GM21619 (cell line): ENCODE data around the gene TIE1.

Source experiments
- ATAC-seq: cut with Tn5 transposase; IDR thresholded peaks from one replicate; pipeline ENCODE4 v1.9.1; 2021; ENCODE audit not compliant: unreplicated experiment

Gene TIE1

DNA sequence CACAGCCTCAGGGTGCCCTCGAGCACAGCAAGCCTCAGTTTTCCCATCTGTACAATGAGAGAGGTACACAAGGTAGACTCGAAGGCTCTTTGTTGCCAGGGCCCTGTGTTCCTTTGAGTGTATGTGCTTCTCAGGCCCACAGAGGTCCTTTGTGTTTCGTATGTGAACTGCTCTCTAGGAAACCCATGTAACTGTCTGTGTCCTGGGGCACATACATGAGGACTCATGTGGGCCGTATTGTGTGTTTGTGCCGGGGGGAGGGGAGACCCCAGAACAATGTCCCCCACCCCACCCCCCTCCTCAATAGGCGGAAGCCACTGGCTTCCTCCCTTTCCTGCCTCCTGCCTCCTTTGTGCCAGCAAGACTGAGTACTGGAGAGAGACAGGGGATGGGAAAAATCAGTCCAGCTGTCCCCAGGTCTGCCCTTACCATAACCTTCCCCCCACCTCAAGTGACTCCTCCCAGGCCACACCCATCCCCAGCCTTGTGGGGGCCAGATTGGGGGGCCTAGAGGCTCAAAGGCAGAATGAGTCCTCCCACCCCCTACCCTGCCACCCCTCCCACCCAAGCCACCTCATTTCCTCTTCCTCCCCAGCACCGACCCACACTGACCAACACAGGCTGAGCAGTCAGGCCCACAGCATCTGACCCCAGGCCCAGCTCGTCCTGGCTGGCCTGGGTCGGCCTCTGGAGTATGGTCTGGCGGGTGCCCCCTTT lies at the start of gene TIE1:
Gene TIE1, plus strand, starts transcription at position 605 of the 717 bp plus-strand sequence. Its CDS starts 90 bp downstream, at position 695.
- ATAC-seq, result no peak

DNA sequence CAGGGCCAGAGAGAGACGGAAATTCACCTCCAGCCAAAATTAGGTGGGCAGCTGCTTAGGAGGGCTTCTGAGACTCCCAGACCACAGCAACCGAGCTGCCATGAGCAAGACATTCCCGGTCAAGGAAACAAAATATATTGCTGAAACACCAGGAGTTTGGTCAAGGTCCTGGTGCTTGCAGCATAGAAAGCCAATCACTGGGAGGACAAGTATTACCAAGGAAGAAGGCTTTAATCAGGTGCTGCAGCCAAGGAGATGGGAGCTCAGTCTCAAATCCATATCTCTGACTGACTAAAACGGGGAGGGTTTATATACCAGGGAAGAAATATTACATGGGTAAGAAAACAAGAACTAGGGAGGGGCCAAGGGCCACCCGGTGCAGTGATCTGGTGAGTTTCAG lies 49.8 kb upstream of the TIE1 start:
- ATAC-seq, result no peak

DNA sequence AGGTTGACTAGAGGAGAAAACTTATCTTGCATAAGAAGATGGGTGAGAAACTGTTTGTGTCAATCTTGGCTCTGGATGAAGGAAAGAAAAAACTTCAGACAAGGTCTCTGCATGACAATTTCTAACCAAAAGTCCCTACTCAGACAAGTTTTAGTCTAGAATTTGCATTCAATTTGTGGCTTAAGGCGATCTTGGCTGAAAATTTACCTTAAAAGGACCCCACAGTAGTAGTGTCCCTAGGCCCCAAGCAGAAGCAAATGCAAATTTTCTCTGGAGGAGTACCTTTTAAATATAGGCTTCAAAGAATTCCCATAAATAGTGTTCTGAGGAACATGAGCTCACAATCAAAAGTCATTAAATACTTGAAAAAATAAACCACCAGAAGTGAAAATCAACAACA lies 48.6 kb upstream of the TIE1 start:
- ATAC-seq, result no peak

DNA sequence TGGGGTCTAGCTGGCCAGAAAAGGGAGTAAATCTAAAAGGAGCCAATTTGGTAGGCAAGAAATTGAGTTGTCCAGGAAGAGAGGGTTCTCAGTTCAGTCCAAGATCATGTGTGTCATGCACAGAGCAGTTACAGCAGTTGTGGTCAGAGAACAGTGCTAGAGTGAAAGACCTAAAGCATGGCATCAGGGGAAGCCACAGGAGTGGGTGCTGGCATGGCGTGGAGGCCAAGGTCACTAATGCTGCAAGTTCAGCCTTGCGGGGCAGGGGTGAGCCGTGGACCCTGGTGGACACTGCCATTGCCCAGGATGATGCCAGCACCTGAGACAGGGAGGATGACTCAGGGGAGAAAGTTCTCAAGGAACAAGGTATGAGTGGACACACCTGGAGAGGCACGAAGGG lies 47.6 kb upstream of the TIE1 start:
- no peak for ATAC-seq

DNA sequence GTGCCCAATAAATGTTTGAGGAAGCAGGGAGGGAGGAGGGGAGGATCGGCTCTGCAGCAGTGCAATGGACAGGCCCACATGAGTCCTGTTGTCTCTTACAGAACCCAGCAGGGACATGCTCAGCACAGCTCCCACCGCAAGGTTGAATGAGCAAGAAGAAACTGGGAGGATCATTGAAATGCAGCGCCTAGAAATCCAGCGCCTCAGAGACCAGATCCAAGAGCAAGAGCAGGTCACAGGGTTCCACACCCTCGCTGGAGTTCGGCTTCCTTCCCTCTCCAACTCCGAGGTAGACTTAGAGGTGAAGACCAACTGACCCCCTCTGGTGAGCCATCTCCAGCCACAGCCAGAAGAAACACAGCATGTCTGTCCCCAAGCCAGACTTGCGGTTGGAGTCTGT lies 46.9 kb upstream of the TIE1 start:
- ATAC-seq, result no peak

DNA sequence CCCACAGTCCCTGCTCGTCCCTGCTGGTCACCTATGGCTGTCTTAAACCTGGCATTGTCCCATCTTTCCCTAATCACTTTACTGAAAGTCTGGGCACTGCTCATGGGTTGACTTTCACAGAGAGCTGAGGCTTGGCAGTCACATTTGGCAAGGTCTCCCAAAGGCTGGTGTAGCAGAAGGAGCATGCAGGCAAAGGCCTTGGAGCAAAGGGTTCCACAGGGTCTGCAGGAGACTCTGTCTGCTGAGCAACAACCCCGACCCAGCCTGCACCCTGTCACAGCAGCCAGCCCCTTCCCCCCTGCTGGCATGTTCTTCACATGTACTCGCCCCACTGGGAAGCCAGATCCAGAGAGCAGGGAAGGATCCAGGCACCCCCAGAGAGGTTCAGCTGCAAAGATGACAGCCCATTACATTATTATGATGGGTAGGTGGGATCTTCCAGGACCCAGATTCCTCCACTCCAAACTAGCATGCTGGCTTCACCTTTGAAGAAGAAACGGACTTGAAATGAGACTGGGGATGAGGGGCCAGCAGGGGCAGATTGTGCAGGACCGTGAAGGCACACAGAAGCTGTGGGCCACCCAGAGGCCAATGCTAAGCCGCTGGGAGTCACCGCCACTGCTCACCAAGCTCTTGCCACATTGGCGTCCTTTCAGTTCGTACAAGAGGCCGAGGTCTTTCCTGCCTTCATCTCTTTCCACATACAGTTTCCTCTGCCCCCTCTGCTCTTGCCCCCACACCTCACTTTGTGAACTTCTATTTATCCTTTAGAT lies 45.2 kb upstream of the TIE1 start:
- no peak for ATAC-seq

DNA sequence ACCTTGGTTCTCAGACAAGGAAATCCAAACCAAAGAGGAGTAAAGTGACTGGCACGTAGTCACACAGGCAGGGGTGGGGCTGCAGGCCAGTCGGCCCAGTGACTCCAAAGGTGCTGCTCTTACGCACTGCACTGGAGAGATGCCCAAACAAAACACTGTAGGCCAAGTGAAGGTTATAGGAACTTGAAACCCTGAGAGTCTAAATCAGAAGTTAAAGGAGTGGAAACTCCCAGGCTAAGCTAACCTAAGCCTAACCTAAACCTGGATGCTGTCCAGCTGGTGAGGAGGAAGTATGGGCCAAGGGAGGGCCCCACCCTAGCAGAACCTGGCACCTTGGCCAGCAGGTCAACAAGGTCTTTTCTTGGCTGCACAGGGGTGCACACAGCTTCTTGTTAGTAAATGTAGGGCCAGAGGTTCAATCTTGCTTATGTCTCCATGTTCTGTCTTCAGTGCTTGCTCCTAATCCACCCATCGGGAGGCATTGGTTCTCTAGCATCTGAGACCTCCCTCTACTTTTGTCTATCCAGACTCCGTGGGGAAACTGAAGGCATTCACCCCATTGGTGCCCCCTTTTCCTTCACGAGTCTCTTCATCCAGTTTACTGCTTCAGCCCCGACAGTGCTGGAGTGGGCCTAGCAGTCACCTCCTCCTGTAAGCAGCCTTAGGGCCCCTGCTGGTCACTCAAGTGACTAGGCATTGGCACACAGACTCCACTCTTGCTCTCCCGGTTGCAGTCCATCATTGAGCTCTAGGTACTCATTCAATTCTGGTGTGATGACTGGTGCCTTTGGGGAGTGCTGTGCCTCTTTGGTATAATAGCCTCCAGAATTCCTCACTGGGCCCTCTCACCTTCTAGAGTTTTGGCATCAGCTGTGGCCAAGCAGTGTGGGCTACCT lies 43.9 kb upstream of the TIE1 start:
- no peak for ATAC-seq

DNA sequence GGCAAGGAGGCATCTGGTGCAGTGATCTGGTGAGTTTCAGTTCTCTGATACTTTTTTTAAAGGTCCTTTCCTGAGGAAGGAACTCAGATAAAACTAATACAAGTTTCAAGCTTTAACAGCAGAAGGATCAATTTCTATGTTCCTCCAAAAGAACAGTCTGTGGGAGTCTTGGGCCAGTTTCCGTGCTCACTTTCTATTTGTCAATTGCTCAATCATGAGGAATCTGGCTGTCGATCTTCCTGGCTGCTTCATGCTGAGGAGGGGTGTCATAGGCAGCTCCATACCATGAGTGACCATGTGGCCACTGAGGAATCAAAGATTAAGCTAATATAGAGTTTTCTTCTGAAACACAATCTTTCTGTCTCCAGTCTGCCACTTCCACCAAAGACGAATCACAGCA lies 42.4 kb upstream of the TIE1 start:
- no peak for ATAC-seq

DNA sequence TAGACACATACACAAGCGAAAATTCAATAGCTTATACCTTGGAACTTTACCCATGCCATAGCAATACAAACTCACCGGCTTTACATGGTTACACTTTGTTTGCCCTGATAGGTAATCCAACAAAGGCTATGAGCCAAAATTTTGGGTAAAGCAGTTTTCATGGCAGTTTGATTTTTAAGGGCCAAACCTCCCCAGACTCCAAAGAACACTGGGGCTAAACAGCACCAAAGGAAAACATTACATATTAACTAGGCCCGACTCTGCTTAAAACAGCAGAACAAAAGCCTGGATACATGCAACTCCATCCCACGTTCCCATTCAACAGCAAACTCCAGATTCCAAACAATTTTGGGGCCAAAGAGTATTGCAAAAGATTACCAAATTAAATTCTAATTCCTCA lies 35.4 kb upstream of the TIE1 start:
- no peak for ATAC-seq

DNA sequence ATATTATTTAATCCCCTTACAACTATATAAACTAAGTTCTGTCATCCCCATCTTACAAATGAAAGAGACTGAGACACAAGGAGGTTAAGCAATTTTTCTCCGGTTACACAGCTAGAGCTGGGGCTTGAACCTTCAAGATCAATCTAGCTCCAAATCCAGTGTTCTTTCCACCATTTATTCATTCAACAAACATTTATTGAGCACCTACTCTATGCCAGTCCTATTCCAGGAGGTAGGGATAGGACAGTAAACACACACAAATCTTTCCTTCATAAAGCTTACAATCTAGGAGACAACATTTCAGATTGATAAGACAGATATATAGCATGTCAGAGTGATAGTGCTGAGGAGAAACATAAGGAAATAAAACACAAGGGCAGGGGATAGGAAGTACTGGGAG lies 33.9 kb upstream of the TIE1 start:
- ATAC-seq, result no peak

DNA sequence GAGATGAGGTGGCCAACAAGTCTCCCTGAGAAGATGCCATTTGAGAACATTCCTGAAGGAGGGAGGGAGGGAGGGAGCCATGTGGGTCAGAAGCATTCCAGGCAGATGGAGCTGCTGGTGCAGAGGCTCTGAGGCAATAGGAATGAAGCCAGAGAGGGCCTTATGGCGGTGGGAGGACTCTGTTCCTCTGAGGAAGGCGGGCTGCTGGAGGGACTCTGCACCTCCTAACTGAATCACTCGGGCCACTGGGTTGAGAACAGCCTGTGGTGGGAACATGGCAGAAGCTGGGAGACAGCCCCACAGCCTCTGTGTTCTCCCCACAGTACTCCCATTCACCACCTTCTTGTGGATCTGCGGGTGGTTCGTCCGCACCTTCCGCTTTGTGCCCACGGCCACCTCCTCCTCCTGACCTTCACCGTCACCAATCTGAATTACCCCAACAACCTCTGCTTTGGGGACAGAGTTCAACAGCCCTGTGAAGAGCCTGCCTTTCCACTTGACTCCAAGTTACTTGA lies 33.4 kb upstream of the TIE1 start:
- no peak for ATAC-seq

DNA sequence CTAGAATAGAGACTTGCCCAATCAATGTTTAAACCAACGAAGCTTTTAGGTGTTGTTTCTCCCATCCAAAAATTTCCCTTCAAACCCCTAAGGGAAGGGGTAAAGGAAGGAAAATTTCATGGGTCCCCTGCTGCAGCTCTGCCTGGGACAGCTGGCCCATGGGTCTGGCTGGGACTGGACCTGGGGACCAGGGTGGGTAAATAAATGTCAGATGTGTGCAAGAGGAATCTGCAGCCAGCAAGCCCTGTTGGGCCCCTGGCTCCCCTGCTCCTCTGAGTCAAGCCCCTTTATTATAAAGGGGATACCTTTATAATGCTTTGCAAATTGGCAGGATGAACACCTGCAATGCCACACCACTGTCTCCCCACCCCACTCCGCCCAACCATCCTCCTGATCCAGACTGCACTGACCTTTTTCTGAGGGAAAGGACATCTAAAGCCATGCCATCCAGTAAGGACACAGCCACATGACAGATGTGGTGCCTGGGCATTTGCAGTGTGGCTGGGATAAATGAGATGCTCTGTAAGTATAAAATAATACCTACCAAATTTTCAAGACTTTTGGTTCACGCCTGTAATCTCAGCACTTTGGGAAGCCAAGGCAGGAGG lies 32.9 kb upstream of the TIE1 start:
- no peak for ATAC-seq

DNA sequence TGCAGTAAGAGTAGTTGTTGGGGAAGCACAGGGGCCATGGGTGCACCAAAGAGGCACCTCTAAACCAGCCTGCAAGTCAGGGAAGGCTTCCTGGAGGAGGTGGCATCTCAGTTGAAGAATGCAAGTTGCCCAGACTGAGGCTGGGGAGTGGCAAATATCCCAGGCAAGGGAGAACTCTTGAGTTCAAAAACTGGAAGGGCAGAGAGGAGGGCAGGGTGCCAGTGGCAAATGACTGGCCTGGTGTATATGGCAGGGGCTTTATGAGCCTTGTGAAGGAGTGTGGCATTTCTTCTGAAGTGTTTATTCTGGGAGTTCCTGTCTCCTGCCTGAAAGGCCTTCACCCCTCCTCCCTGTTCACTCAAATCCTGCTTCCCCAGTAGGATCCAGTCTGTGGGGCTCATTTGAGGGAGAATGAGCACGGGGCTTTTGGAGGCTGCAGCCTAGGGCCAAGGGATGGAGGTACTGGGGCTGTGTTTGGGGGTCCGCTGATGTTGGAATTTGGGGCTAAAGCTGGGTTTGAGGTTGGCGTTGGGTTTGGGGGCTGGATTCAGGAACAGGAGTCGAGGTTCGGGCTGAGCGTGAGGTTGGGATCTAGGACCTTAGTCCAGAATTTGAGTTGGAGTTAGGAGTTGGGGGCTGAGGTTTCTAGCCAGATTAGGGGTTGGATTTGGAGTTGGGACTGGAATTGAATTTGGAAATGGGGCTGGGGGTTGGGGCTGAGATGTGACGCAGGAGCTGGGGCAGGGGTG lies 31.0 kb upstream of the TIE1 start, which contains the start of gene TMEM125:
Gene TMEM125, plus strand, starts transcription at position 357 of the 749 bp plus-strand sequence. CDS start 2,740 bp downstream, outside the sequence.
- no peak for ATAC-seq

DNA sequence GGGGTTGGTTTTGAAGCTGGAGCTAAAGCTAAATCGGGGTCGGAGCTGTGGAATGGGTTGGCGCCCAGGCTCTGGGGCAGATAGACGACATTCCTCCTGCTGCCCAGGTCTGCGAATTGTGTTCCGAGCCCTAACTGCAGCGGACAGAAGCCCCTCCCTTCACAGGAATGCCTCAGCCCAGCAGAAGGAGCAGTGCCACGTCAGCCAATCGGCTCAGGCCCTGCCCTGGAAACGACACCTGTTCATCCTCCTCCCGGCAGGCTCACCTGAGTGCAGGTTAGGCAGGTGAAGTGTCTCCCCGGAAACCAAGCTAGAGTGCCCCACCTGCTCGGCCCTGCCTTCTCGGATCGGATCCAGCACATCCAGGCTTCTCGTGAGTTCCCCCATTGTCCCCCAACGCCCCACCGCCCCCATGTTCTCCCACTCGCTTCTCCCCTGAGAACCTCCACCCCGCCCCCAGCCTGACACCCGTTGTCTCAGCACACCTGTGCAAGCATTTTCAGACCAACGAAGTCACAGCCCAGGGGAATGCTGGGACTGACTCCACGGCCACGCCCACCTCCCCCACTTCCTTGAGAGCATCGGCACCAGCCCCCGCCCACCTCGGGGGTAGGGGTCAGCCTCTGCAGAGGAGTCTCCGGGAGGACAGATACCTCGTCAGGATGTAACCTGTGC lies 30.2 kb upstream of the TIE1 start:
- no peak for ATAC-seq

DNA sequence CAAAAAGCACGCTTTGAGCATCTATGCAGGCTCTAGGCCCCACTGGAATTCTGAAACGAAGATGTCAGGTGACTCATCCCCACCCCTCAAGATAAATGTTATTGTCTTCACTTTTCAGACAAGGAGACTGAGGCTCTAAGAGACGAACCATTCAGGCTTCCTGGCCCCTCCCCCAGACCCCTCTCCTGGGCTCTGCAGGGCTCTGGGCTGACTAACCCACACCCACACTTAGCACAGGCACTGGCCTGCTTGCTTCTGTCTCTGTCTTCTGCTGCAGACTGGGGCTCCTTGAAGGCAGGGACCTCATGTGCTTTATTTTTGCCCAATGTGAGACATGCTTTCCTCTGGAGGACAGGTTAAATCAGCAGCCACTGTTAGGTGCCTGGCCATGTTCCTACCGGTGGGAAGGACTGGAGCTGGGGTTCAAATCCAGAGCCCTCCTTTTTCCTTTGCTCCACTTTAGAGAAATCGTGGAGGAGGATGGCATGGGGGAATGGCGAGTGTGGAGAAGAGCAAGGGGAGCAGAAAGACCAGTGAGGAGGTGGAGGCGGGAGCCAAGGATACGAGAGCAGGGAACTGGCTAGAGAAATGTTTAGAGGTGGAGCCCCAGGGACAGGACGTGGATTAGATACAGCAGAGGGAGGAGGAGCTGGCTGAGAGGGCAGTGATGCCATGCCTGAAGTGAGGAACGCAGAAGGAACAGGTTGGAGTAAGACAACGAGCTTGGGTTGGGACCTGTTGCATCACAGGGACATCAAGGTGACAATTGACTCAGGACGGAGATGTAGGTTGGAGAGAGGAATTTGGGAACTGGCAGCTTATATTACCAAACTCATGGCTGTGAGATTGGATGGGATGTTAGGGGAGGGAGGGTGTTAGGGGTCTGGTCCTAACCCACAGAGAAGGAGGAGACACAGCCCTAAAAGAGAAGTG lies 29.3 kb upstream of the TIE1 start:
- ATAC-seq, result no peak

DNA sequence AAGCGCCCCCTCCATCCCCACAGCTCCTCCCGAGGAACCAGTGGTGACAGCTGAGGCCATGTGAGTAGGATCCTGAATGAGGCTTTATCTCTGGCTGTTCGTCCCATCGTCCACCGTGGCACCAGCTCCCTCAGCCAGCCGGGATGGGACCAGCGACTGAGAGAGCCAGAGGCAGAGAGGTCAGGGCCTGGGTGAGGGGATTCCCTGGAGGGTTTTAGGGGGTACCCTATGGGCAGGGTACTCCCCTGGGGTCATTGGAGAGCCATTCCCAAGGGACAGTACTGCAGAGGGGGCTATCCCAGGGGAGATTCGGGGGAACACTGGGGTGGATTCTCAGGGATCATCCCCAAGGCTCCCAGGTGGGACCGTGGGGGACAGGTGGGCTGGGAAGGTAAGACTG lies 28.6 kb upstream of the TIE1 start:
- no peak for ATAC-seq

DNA sequence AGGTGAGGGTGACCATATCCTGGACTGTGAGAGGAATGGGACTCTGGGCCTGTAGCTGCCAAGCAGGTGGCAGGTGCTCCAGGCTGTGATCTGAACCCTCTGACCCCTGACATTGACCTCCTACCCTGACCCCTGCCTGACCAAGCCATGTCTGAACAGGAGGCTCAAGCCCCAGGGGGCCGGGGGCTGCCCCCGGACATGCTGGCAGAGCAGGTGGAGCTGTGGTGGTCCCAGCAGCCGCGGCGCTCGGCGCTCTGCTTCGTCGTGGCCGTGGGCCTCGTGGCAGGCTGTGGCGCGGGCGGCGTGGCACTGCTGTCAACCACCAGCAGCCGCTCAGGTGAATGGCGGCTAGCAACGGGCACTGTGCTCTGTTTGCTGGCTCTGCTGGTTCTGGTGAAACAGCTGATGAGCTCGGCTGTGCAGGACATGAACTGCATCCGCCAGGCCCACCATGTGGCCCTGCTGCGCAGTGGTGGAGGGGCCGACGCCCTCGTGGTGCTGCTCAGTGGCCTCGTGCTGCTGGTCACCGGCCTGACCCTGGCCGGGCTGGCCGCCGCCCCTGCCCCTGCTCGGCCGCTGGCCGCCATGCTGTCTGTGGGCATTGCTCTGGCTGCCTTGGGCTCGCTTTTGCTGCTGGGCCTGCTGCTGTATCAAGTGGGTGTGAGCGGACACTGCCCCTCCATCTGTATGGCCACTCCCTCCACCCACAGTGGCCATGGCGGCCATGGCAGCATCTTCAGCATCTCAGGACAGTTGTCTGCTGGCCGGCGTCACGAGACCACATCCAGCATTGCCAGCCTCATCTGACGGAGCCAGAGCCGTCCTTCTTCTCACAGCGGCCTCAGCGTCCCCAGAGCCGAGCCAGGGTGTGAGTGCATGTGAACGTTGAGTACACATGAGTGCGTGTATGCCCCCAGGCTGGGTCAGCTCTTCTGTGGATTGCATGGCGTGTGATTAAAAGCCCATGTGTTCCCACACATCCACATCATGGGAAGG lies 27.9 kb upstream of the TIE1 start:
- ATAC-seq, result no peak
